ENCODE measurements around the gene PCOLCE2.

- TF ChIP-seq CTCF (IDR thresholded peaks at IDR 0.05), result no peak
- TF ChIP-seq POLR2A (IDR thresholded peaks at IDR 0.05), result no peak
Observed at GRCh38 chr3:142878649-142879300, 10.1 kb downstream of the PCOLCE2 start.
